ENCODE measurements around the gene MANEAL.

GRCh38 chr1:37813529-37814145 is 20.0 kb downstream of the MANEAL start:
- TF ChIP-seq CTCF (IDR thresholded peaks at IDR 0.05; ENCODE audit: low read depth, low read length, missing input control): no peak
- TF ChIP-seq SP1 (IDR thresholded peaks at IDR 0.05): no peak
- no peak for TF ChIP-seq TAF1 (conservative IDR thresholded peaks at IDR 0.05)
- no peak for TF ChIP-seq EGR1 (IDR thresholded peaks at IDR 0.05; ENCODE audit: low read depth in 2 of 2)
- TF ChIP-seq, protein P1, sequence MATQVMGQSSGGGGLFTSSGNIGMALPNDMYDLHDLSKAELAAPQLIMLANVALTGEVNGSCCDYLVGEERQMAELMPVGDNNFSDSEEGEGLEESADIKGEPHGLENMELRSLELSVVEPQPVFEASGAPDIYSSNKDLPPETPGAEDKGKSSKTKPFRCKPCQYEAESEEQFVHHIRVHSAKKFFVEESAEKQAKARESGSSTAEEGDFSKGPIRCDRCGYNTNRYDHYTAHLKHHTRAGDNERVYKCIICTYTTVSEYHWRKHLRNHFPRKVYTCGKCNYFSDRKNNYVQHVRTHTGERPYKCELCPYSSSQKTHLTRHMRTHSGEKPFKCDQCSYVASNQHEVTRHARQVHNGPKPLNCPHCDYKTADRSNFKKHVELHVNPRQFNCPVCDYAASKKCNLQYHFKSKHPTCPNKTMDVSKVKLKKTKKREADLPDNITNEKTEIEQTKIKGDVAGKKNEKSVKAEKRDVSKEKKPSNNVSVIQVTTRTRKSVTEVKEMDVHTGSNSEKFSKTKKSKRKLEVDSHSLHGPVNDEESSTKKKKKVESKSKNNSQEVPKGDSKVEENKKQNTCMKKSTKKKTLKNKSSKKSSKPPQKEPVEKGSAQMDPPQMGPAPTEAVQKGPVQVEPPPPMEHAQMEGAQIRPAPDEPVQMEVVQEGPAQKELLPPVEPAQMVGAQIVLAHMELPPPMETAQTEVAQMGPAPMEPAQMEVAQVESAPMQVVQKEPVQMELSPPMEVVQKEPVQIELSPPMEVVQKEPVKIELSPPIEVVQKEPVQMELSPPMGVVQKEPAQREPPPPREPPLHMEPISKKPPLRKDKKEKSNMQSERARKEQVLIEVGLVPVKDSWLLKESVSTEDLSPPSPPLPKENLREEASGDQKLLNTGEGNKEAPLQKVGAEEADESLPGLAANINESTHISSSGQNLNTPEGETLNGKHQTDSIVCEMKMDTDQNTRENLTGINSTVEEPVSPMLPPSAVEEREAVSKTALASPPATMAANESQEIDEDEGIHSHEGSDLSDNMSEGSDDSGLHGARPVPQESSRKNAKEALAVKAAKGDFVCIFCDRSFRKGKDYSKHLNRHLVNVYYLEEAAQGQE (IDR thresholded peaks at IDR 0.05): no peak
- TF ChIP-seq JUND (IDR thresholded peaks at IDR 0.05): no peak
- no peak for TF ChIP-seq FOXA1 (IDR thresholded peaks at IDR 0.05)
- TF ChIP-seq GABPA (IDR thresholded peaks at IDR 0.05 in 1 of 2, conservative IDR thresholded peaks at IDR 0.05 in 1 of 2): no peak
- TF ChIP-seq ZBTB33 (IDR thresholded peaks at IDR 0.05): no peak
- TF ChIP-seq RAD21 (IDR thresholded peaks at IDR 0.05): no peak
